NCI-H1694 treated with DMSO at 0.1 percent for 48 hours (cell line): ENCODE data around the gene HNMT.
"Not testable (repeated sequence)": the region's sequence is repeated elsewhere in the genome, so short reads cannot be mapped to it uniquely, and the experiment has no call there.

ENCODE experiments used
- DNase-seq: peaks from one replicate; lab custom pipeline; 2025; lab: John Stamatoyannopoulos, UW

Gene HNMT

GRCh38 chr2:137946227-137946626 lies 18.0 kb upstream of the HNMT start:
- DNase-seq, result no peak

DNA sequence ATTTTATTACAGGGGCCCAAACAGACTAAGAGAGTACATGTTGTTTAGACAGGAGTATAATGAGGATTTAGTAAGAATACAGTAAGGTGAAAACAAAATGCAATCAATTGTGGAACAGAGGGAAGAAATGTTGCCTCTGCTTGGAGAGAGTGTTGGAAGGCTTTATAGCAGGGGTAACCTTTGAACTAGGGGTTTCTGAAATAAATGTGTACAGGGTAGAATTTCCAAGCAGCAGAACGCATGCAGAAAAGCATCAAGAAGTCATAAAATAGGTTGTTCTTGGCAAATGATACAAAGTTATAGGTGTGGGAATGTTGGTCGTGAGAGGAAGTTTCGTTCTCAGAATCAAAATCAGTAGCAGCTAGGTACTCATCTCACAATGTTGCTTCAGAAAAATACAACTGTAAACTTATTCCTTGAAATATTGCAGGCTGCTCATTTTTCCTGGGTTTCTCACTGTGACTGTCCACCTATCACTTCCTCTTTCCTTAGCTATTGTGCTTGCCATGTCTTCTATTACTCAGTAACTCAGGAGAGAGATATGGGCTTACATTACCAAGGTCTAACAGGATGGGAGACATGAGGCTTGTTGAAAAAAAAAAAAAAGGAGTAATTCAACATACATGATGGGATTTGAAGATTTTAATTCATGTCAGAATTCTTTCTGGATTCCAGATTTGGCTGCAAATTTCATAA lies 17.1 kb upstream of the HNMT start:
- no peak for DNase-seq

DNA sequence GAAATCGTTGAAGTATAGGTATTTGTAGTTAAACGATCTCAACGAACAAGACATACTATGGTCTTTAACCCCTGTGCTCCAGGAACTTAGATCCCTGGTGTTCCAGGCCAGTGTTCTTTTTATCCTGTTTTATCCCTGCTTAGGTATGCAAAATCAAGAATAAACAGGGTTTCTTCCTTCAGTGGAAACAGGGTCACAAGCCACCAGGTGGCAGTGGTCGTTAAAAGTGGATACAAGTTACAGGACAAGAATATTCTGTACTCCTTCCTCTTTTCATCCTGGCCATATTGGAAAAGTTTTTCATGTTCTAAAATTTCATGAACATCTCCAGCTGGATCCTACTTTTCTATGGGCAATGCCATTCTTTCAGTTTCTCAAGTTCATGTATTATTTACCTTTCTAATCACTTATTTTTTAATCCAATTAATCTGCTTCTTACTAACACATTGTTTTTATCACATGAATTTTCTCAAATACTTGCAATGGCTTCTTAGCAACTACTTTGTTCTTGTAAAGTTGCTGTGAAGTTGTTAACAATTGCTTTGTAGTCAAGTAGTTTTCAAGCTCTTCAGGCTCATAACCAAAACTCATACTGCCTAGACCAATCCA lies 16.4 kb upstream of the HNMT start:
- peak; percentile 35 for DNase-seq

DNA sequence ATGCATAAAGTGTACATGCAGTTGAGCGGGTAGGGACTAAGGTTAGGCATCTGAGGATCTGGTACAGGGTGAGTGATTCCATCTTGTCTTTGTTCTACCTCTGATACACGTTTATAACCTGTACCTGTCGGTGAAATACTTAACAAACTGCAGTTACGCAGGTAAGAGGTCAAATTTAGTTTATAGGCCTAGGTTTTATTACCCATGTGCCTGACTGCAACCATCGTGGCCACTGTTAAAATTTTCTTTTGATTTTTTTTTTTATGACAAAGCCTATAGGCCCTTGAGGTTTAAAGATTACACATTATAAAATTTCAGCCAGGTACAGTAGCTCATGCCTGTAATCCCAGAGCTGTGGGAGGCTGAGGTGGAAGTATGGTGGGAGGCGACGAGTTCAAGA lies 15.4 kb upstream of the HNMT start:
- no peak for DNase-seq

DNA sequence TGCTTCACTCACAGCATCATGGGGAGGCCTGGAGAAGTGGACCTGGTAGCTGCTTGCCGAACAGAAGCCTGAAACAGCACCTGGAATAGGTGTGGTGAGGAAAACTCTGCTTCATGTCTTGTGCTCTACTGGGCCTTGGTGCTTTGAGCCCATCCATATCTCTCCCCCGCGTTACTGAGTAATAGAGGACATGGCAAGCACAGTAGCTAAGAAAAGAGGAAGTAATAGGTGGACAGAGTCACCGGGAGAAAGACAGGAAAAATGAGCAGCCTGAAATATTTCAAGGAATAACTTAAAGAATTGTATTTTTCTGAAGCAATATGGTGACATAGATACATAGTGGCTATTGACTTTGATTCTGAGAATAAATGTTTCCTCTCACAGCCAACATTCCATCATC lies 14.0 kb upstream of the HNMT start:
- no peak for DNase-seq

DNA sequence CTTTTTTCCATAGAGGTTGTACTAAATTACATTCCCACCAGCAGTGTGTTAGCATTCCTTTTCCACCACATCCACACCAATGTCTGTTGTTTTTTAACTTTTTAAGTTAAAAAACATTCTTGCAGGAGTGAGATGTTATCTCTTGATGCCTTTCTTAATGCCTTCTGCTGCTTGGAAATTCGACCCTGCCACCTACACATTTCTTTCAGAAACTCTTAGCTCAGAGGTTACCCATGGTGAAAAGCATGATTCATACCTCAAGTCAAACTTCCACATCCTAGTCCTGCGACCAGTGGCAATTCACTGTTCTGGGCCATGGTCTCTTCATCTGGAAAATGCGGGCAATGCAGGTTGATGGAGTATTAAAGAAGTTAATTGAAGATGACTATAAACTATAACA lies 12.7 kb upstream of the HNMT start:
- DNase-seq, result no peak

DNA sequence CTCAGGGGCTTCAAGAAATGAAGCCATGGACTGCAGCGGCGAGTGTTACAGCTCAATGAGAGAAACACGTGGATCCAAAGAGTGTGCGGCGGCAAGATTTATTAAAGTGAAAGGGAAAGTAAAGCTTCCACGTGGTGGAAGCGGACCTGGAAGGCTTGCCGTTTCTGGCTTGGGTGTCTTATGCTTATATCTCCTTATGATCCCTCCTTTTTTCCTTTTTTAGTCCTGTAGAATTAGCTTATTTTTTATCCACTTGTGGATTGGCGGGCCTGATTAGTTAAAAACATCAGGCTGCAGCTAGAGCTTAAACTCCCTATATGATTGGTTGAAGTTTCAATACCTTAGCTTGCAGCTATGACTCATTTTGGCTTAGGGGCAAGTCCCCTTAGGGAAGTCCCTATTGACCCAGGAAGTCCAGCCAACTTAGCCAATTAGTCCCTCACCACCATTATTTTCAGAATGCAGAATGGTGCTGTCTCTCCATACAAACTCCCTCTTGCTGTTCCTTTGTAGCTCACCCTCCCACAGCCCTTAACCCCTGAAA lies 11.6 kb upstream of the HNMT start:
- DNase-seq, result no peak

DNA sequence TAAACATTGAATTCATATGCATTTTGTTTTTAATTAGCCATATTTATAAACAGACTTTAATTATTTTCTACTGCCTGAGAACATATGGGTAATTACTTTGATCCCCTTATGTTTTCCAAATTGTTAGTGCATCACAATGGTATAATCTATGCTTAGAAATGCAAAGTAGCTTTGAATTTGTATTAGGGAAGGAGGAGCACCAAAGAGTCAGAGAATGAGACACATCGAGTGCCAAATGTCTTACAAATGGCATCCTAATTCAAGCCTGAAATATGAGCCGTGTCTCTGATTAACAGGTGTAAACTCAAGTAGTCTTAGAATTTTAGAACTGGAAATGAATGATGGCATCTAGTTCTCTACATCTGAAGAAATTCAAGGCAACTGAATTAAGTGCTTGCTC lies 8.7 kb upstream of the HNMT start:
- no peak for DNase-seq

GRCh38 chr2:137957033-137957432 lies 7.2 kb upstream of the HNMT start:
- DNase-seq, result no peak

DNA sequence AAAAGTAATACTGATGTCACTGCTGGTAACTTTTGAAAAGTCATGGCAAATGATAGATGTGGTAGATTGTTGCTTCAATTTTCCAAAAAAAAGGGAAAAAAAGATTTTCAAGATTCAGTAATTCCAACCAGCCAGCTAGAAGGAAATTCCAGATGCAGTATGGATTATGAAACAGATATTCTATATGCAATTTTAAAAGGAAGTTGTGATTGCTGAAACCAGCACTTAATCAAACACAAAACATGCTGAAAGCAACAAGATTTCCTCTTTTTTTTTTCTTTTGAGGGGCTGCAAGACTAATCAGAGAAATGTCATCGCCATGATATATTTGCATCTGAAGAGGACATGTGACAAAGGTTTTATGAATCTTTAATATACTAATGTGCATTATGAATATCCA lies 5.1 kb upstream of the HNMT start:
- DNase-seq, result no peak

- no peak for DNase-seq
These were observed 4.0 kb upstream of the HNMT start for GRCh38 chr2:137960223-137960622.

- DNase-seq, result no peak
These were observed 2.7 kb upstream of the HNMT start for GRCh38 chr2:137961602-137962001.

- DNase-seq, result no peak
These were observed 673 bp upstream of the HNMT start for GRCh38 chr2:137963535-137964065.

DNA sequence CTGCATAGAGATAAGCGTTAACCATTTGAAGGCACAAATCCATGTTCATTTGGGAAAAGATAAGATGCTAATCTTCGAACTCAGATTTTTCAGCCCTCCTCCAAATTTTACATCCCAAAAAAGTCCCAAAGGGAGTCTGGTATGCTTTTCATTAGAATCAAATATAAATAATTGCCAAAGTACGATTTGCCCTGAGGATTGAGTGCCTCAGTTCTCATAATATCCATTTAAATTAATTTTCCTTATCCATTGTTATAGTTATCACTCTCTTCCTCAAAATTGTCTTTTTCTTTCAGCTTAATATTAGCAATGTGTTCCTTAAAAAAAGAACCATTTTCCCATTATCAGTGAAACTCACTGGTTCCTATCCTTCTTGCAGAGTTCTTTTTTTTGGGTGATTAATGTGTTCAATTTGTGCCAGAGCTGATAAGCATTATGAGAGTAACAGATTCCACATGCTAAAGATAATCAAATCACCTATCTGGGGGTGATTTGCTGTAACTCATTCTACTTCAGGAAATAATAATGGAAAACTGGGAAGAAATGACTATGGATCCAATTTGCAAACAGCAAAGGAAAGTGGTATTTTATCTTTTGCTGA lies 686 bp downstream of the HNMT start:
- DNase-seq, result no peak

- DNase-seq, result no peak
These were observed 1.8 kb downstream of the HNMT start for GRCh38 chr2:137966043-137966442.

GRCh38 chr2:137967042-137967441 lies 2.8 kb downstream of the HNMT start:
- no peak for DNase-seq

- DNase-seq, result no peak
These were observed 4.5 kb downstream of the HNMT start for GRCh38 chr2:137968477-137969417.

DNA sequence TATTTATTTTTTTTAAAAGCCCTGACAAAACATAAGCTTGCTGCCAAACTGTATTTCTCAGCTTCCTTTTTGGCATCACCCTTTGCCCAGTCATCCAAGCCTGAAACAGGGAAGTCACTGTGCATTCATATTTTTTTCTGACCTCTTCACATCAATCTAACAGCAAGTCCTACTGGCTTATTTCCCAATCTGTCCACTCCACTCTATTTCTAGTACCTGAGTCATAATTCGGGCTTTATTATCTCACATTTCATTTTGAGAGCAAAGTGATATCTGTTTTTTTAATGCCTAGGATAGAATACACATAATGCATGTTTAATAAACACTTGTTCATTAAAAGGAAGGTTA lies 5.1 kb downstream of the HNMT start:
- DNase-seq, result no peak

DNA sequence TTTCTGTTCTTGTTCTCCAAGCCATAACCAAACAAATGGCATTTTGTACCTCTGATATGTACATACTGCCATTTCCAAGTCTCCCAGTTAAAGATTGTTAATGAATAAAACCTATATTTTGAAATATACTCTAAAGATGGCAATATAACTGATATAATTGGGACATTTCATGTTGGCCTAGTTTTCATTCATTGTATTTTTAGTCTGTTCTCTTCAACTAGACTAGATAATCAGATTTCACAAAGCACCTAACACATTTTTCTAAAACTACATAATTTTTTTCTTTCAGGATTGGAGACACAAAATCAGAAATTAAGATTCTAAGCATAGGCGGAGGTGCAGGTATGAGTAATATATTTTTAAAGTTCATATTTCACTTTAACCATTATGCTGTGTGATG lies 5.6 kb downstream of the HNMT start:
- no peak for DNase-seq

DNA sequence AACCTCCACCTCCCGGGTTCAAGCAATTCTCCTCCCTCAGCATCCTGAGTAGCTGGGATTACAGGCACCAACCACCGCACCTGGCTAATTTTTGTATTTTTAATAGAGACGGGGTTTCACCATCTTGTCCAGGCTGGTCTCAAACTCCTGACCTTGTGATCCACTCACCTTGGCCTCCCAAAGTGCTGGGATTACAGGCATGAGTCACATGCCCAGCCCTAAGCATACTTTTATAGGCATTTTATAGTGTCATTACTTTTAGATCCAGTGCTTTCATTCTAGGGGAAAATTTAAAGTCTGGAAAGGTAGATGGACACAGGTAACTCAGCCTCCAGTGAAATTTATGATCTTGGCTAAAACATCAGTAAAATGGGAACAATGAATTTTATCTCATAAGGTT lies 7.0 kb downstream of the HNMT start:
- not testable (repeated sequence) for DNase-seq

GRCh38 chr2:137973280-137973679 lies 9.0 kb downstream of the HNMT start:
- no peak for DNase-seq
